GM19240 (cell line): ENCODE results near the gene UGT3A2.
"Not testable (repeated sequence)": the region's sequence is repeated elsewhere in the genome, so short reads cannot be mapped to it uniquely, and the experiment has no call there.

Experiments used
- DNase-seq: peaks from one replicate; pipeline ENCODE4 v3.0.0; 2011; ENCODE audit warnings: low spot score; ENCODE audit not compliant: insufficient read length

The UGT3A2 gene

GRCh38 chr5:36054647-36055046 is 12.0 kb downstream of the UGT3A2 start:
- no peak for DNase-seq

GRCh38 chr5:36052538-36052937 is 14.1 kb downstream of the UGT3A2 start:
- DNase-seq, result no peak

GRCh38 chr5:36049949-36050348 is 16.7 kb downstream of the UGT3A2 start:
- DNase-seq, result no peak

- DNase-seq, result no peak
These were observed 19.1 kb downstream of the UGT3A2 start for GRCh38 chr5:36047384-36048160.

- no peak for DNase-seq
These were observed 20.8 kb downstream of the UGT3A2 start for GRCh38 chr5:36045895-36046294.

- DNase-seq, result no peak
These were observed 25.2 kb downstream of the UGT3A2 start for GRCh38 chr5:36041537-36041845.

- DNase-seq, result no peak
These were observed 25.8 kb downstream of the UGT3A2 start for GRCh38 chr5:36040651-36041536.

GRCh38 chr5:36035696-36036095 is 31.0 kb downstream of the UGT3A2 start:
- no peak for DNase-seq

GRCh38 chr5:36034536-36035134 is 32.0 kb downstream of the UGT3A2 start:
- DNase-seq, result not testable (repeated sequence)

- DNase-seq, result no peak
These were observed 33.2 kb downstream of the UGT3A2 start for GRCh38 chr5:36033486-36033885.

- DNase-seq, result no peak
These were observed 33.6 kb downstream of the UGT3A2 start for GRCh38 chr5:36033047-36033446.

- DNase-seq, result no peak
These were observed 35.5 kb downstream of the UGT3A2 start for GRCh38 chr5:36031223-36031622.

GRCh38 chr5:36029914-36030313 is 36.8 kb downstream of the UGT3A2 start:
- DNase-seq, result no peak

GRCh38 chr5:36028816-36029465 is 37.7 kb downstream of the UGT3A2 start:
- no peak for DNase-seq

GRCh38 chr5:36027711-36028110 is 39.0 kb downstream of the UGT3A2 start:
- DNase-seq, result no peak

GRCh38 chr5:36026706-36027465 is 39.8 kb downstream of the UGT3A2 start:
- DNase-seq, result no peak

GRCh38 chr5:36022246-36022645 is 44.4 kb downstream of the UGT3A2 start:
- not testable (repeated sequence) for DNase-seq

GRCh38 chr5:36019584-36019983 is 47.1 kb downstream of the UGT3A2 start:
- not testable (repeated sequence) for DNase-seq

GRCh38 chr5:36017622-36018021 is 49.1 kb downstream of the UGT3A2 start:
- no peak for DNase-seq

- DNase-seq, result no peak
These were observed 49.7 kb downstream of the UGT3A2 start for GRCh38 chr5:36017004-36017403.

GRCh38 chr5:36013182-36013581 is 53.5 kb downstream of the UGT3A2 start:
- DNase-seq, result no peak
